ENCODE results near the gene GOSR2. TPM values are rescaled to one million over a fixed set of nuclear protein-coding genes. Genes with fewer than 3 reads are reported as not detected.

Gene GOSR2
- total RNA-seq, 1 experiment from 2014 or later = 48.4 TPM

DNA sequence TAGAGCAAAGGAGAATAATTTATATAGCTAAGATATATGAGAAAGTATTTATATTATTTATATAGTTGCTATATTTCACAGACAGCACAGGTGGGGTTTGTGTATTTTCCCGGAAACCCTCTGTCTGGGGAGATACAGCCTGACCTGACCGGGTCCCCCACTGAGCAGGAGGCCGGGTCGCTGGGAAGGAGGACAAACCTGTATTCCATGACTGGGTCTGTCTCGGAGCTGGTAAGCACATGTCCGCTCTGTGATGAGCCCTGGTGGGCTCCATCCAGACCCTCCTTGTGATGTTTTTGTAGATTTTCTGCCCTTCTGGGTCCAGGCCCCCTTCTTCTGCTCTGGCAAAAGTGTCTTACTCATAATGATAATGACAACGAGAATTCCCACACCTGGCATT lies 43.9 kb upstream of the GOSR2 start:
- DNase-seq = no peak
- BruUV-seq (replicated peaks) = no TSS peak
- H3K4me3 ChIP-seq (ENCODE audit: low read length) = no peak overlapping the region
- no peaks in the 10 kb centered on the region for H4K20me1 ChIP-seq (ENCODE audit: low read length)
- intact Hi-C loops (cut with micrococcal nuclease) = no loop called here
- no peaks in the 10 kb centered on the region for H3K9me3 ChIP-seq (ENCODE audit: low read length)
- H3K27me3 ChIP-seq (ENCODE audit: low read length) = no peaks in the 10 kb centered on the region
- H3K9me2 ChIP-seq (replicated peaks; ENCODE audit: low read length) = no peaks in the 10 kb centered on the region
- H3K4me2 ChIP-seq (ENCODE audit: low read length) = no peak overlapping the region
- no peaks in the 10 kb centered on the region for H3K4me1 ChIP-seq (ENCODE audit: insufficient read depth, low read length)
- POLR2A ChIA-PET (ENCODE audit: unreplicated experiment) = no interaction called here
- TF ChIP-seq EZH2 (IDR thresholded peaks at IDR 0.05; ENCODE audit: low read length, unreplicated experiment) (no peak), EZH2phosphoT487 (IDR thresholded peaks at IDR 0.05; ENCODE audit: borderline replicate concordance, low read length) (no peak)
- TF ChIP-seq, protein P1, sequence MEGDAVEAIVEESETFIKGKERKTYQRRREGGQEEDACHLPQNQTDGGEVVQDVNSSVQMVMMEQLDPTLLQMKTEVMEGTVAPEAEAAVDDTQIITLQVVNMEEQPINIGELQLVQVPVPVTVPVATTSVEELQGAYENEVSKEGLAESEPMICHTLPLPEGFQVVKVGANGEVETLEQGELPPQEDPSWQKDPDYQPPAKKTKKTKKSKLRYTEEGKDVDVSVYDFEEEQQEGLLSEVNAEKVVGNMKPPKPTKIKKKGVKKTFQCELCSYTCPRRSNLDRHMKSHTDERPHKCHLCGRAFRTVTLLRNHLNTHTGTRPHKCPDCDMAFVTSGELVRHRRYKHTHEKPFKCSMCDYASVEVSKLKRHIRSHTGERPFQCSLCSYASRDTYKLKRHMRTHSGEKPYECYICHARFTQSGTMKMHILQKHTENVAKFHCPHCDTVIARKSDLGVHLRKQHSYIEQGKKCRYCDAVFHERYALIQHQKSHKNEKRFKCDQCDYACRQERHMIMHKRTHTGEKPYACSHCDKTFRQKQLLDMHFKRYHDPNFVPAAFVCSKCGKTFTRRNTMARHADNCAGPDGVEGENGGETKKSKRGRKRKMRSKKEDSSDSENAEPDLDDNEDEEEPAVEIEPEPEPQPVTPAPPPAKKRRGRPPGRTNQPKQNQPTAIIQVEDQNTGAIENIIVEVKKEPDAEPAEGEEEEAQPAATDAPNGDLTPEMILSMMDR (conservative IDR thresholded peaks at IDR 0.05; ENCODE audit: low read depth, low read length) = no peak
- H3K79me2 ChIP-seq (ENCODE audit: low read length) = no peaks in the 10 kb centered on the region
- H3K9ac ChIP-seq (ENCODE audit: low read length) = no peak overlapping the region
- CTCF ChIA-PET = no interaction called here
- no peaks in the 10 kb centered on the region for H3F3A ChIP-seq (ENCODE audit: low read length, unreplicated experiment)
- no peak overlapping the region for H2AFZ ChIP-seq (ENCODE audit: low read length)
- no peak overlapping the region for H3K27ac ChIP-seq (ENCODE audit: low read length)
- no peak for ATAC-seq
- no peaks in the 10 kb centered on the region for H3K36me3 ChIP-seq (ENCODE audit: low read depth, low read length)

DNA sequence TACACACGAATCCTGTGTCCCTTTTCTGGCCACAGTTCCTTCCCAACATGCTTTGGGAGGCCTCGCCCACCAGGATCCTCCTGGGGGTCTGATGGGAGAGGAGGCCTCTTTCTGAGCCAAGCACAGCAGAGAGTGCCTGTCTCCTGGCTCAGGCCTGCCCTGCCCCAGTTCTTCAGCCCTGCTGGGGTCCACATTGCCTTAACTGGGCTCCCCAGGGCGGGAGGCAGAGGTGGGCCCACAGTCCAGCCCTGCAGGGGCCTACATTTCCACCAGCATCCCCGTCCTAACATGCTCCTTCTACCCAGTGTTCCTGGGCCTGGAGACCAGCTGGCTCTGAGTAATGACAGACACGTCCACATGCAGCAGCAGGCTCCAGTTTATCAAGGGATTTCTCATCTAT lies 41.9 kb upstream of the GOSR2 start:
- no peaks in the 10 kb centered on the region for H3K79me2 ChIP-seq (ENCODE audit: low read length)
- no peak overlapping the region for H3K9ac ChIP-seq (ENCODE audit: low read length)
- intact Hi-C loops (cut with micrococcal nuclease) = no loop called here
- no peaks in the 10 kb centered on the region for H4K20me1 ChIP-seq (ENCODE audit: low read length)
- ATAC-seq (no peak), DNase-seq (no peak)
- H3K4me3 ChIP-seq (ENCODE audit: low read length) = no peak overlapping the region
- TF ChIP-seq EZH2phosphoT487 (IDR thresholded peaks at IDR 0.05; ENCODE audit: borderline replicate concordance, low read length) = no peak
- no peak for TF ChIP-seq EZH2 (IDR thresholded peaks at IDR 0.05; ENCODE audit: low read length, unreplicated experiment)
- TF ChIP-seq, protein P1 (conservative IDR thresholded peaks at IDR 0.05; ENCODE audit: low read depth, low read length) = no peak
- H2AFZ ChIP-seq (ENCODE audit: low read length) = no peak overlapping the region
- BruUV-seq (replicated peaks) = no TSS peak
- no peak overlapping the region for H3K27ac ChIP-seq (ENCODE audit: low read length)
- H3K9me2 ChIP-seq (replicated peaks; ENCODE audit: low read length) = no peaks in the 10 kb centered on the region
- no peaks in the 10 kb centered on the region for H3K9me3 ChIP-seq (ENCODE audit: low read length)
- ChIA-PET CTCF (no interaction called here), POLR2A (ENCODE audit: unreplicated experiment) (no interaction called here)
- no peak overlapping the region for H3K4me2 ChIP-seq (ENCODE audit: low read length)
- no peaks in the 10 kb centered on the region for H3F3A ChIP-seq (ENCODE audit: low read length, unreplicated experiment)
- H3K4me1 ChIP-seq (ENCODE audit: insufficient read depth, low read length) = no peaks in the 10 kb centered on the region
- H3K36me3 ChIP-seq (ENCODE audit: low read depth, low read length) = no peaks in the 10 kb centered on the region
- peaks cover 14% of the 10 kb centered on the region for H3K27me3 ChIP-seq (ENCODE audit: low read length)

DNA sequence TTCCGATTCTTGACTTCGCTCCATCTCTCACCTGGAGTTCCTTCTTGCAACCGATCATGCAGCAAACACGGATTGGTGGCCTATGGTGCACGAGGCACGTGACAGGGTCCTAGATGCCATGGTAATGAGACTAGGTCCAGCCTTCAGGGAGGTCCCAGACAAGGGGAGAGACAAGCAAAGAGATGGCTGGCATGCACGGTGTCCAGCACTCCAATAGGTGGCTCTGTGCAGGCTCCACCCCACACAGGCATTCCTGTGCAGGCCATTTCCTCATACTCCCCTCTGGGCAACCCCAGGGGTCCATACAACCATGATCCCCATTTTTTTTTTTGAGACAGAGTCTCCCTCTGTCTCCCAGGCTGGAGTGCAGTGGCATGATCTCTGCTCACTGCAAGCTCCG lies 40.3 kb upstream of the GOSR2 start:
- no peaks in the 10 kb centered on the region for H3K36me3 ChIP-seq (ENCODE audit: low read depth, low read length)
- no peak for DNase-seq
- no peaks in the 10 kb centered on the region for H3K9me2 ChIP-seq (replicated peaks; ENCODE audit: low read length)
- ATAC-seq = no peak
- ChIA-PET CTCF (no interaction called here), POLR2A (ENCODE audit: unreplicated experiment) (no interaction called here)
- no peaks in the 10 kb centered on the region for H4K20me1 ChIP-seq (ENCODE audit: low read length)
- no peaks in the 10 kb centered on the region for H3K79me2 ChIP-seq (ENCODE audit: low read length)
- no peaks in the 10 kb centered on the region for H3K9me3 ChIP-seq (ENCODE audit: low read length)
- no peaks in the 10 kb centered on the region for H3F3A ChIP-seq (ENCODE audit: low read length, unreplicated experiment)
- H3K4me1 ChIP-seq (ENCODE audit: insufficient read depth, low read length) = no peaks in the 10 kb centered on the region
- H3K4me2 ChIP-seq (ENCODE audit: low read length) = no peak overlapping the region
- intact Hi-C loops (cut with micrococcal nuclease) = no loop called here
- H3K27ac ChIP-seq (ENCODE audit: low read length) = no peak overlapping the region
- BruUV-seq (replicated peaks) = no TSS peak
- no peak overlapping the region for H3K4me3 ChIP-seq (ENCODE audit: low read length)
- H3K27me3 ChIP-seq (ENCODE audit: low read length) = peaks cover 22% of the 10 kb centered on the region
- no peak overlapping the region for H2AFZ ChIP-seq (ENCODE audit: low read length)
- TF ChIP-seq EZH2phosphoT487 (IDR thresholded peaks at IDR 0.05; ENCODE audit: borderline replicate concordance, low read length) (no peak), EZH2 (IDR thresholded peaks at IDR 0.05; ENCODE audit: low read length, unreplicated experiment) (no peak)
- TF ChIP-seq, protein P1 (conservative IDR thresholded peaks at IDR 0.05; ENCODE audit: low read depth, low read length) = no peak
- H3K9ac ChIP-seq (ENCODE audit: low read length) = no peak overlapping the region

Data from PC-3 (cell line).